ENCODE results near the gene ACY1.

- TF ChIP-seq, protein P1, sequence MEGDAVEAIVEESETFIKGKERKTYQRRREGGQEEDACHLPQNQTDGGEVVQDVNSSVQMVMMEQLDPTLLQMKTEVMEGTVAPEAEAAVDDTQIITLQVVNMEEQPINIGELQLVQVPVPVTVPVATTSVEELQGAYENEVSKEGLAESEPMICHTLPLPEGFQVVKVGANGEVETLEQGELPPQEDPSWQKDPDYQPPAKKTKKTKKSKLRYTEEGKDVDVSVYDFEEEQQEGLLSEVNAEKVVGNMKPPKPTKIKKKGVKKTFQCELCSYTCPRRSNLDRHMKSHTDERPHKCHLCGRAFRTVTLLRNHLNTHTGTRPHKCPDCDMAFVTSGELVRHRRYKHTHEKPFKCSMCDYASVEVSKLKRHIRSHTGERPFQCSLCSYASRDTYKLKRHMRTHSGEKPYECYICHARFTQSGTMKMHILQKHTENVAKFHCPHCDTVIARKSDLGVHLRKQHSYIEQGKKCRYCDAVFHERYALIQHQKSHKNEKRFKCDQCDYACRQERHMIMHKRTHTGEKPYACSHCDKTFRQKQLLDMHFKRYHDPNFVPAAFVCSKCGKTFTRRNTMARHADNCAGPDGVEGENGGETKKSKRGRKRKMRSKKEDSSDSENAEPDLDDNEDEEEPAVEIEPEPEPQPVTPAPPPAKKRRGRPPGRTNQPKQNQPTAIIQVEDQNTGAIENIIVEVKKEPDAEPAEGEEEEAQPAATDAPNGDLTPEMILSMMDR (IDR thresholded peaks at IDR 0.05; ENCODE audit: insufficient read depth, low read length): no peak
- no peak for TF ChIP-seq POLR2AphosphoS5 (IDR thresholded peaks at IDR 0.05; ENCODE audit: low read depth)
- TF ChIP-seq GABPA (IDR thresholded peaks at IDR 0.05; ENCODE audit: low read depth): no peak
- no peak for TF ChIP-seq SPI1 (IDR thresholded peaks at IDR 0.05; ENCODE audit: borderline replicate concordance, low read depth)
Observed at GRCh38 chr3:51971350-51971749, 12.0 kb upstream of the ACY1 start.
